ENCODE data around the gene ATP8A2. TPM values are rescaled to one million over a fixed set of nuclear protein-coding genes. Genes with fewer than 3 reads are reported as not detected.

The ATP8A2 gene
- total and polyA plus RNA-seq, 9 of the 15 experiments (the other 6 are each of a cell fraction or from before 2014, with no cell fraction given) = under 0.01 to 0.33 (median 0.06) TPM; not detected in 4

DNA sequence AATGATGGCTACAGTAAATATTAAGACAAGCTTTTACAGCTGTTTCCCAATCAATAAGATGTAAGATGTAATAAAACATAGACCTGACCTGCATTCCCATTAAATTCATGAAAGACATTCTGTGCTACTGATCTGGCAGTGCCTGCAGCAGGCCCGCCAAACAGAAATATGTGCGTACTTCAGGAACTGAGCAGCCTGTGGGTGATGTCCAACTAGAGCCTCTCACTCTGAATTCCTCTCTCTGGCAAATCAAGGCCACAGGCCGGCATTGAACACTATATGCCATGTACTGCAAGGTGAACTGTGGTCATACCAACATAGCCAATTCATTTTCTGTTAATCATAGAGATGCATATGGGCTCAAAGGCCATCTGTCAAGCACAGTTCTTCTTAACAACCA, 662.2 kb downstream of the ATP8A2 start:
- Histone ChIP-seq H3K4me2 (ENCODE audit: insufficient read depth, low read length) (no peak overlapping the region), H3K36me3 (ENCODE audit: control insufficient read depth, insufficient read depth, low read length) (no peaks in the 10 kb centered on the region), H3K9me3 (replicated peaks; ENCODE audit: control insufficient read depth, insufficient read depth, low read depth, low read length) (no peaks in the 10 kb centered on the region), H4K20me1 (replicated peaks; ENCODE audit: control insufficient read depth, insufficient read depth, low read length) (no peaks in the 10 kb centered on the region), H3K79me2 (ENCODE audit: control insufficient read depth, insufficient read depth, low read length) (no peaks in the 10 kb centered on the region), H3K4me3 (no peak overlapping the region), H3K9ac (ENCODE audit: insufficient read depth in 1 of 2, low read depth in 2 of 2, low read length in 2 of 2) (no peak overlapping the region), H3K9me1 (ENCODE audit: control insufficient read depth, insufficient read depth, low read length) (no peaks in the 10 kb centered on the region), H2AFZ (ENCODE audit: low read depth, low read length) (no peak overlapping the region), H3K27me3 (ENCODE audit: control insufficient read depth in 2 of 2, insufficient read depth in 2 of 2, low read length in 2 of 2) (no peaks in the 10 kb centered on the region), H3K27ac (ENCODE audit: extremely low read depth, low read depth, low read length) (no peak overlapping the region), H3K4me1 (replicated peaks in 1 of 2; ENCODE audit: control insufficient read depth in 2 of 2, insufficient read depth in 2 of 2, low read length in 2 of 2) (no peaks in the 10 kb centered on the region)
- WGBS (ENCODE audit: insufficient coverage, low coverage, missing lambda C conversion rate) = 0% methylated on average over 3 of the region's 3 CpGs
- BruUV-seq (replicated peaks) = no TSS peak
- TF ChIP-seq HEY1 (CRISPR knock-in tag; IDR thresholded peaks at IDR 0.05; ENCODE audit: borderline replicate concordance) (no peak), GMEB1 (CRISPR knock-in tag; IDR thresholded peaks at IDR 0.05) (no peak), VEZF1 (CRISPR knock-in tag; IDR thresholded peaks at IDR 0.05) (no peak), PML (IDR thresholded peaks at IDR 0.05; ENCODE audit: low read length) (no peak), NCOA6 (IDR thresholded peaks at IDR 0.05) (no peak), RERE (CRISPR knock-in tag; IDR thresholded peaks at IDR 0.05; ENCODE audit: borderline replicate concordance) (no peak), KAT8 (IDR thresholded peaks at IDR 0.05; ENCODE audit: low read depth) (no peak), ZNF76 (CRISPR knock-in tag; IDR thresholded peaks at IDR 0.05; ENCODE audit: borderline replicate concordance) (no peak)
- POLR2A ChIA-PET = no interaction called here
- ATAC-seq (no peak), DNase-seq (ENCODE audit: extremely low read depth in 1 of 4, low spot score in 3 of 4) (no peak), FAIRE-seq (no peak)
- CTCF ChIA-PET (ENCODE audit: low intra/inter-chr PET ratio) = no interaction called here
- in situ Hi-C loops (cut with MboI) (no loop called here), intact Hi-C loops (cut with micrococcal nuclease) (no loop called here)

Data from K562 (cell line).